ENCODE data around the gene CNOT3.
A peak's percentile ranks its signal among the peaks of the same experiment; 100 is the strongest.

Gene CNOT3

GRCh38 chr19:54121259-54121658 is 16.3 kb upstream of the CNOT3 start:
- DNase-seq (ENCODE audit: low read depth), result no peak

GRCh38 chr19:54123682-54124081 is 13.9 kb upstream of the CNOT3 start:
- no peak for DNase-seq (ENCODE audit: low read depth)

- DNase-seq (ENCODE audit: low read depth), result no peak
These were observed 13.2 kb upstream of the CNOT3 start for GRCh38 chr19:54124393-54124792.

DNA sequence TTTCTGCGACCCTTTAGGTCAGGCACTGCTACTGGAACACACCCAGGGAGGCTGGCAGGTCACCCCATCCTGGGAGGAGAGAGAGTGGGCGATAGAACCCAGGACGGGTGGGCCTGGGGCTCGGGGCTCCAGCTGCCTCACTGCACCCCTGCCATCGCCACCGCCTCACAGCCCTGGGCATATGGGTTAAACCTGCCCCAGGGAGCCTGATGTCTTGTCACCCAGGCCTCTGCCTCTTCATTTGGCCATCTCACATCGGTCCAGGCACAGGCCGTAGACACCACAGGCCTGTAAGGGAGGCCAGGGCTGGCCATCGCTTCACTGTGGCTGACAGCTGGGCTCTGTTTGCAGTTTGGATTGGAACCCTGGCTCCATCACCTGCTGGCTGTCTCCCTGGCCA is 11.8 kb upstream of the CNOT3 start:
- DNase-seq (ENCODE audit: low read depth), result no peak

DNA sequence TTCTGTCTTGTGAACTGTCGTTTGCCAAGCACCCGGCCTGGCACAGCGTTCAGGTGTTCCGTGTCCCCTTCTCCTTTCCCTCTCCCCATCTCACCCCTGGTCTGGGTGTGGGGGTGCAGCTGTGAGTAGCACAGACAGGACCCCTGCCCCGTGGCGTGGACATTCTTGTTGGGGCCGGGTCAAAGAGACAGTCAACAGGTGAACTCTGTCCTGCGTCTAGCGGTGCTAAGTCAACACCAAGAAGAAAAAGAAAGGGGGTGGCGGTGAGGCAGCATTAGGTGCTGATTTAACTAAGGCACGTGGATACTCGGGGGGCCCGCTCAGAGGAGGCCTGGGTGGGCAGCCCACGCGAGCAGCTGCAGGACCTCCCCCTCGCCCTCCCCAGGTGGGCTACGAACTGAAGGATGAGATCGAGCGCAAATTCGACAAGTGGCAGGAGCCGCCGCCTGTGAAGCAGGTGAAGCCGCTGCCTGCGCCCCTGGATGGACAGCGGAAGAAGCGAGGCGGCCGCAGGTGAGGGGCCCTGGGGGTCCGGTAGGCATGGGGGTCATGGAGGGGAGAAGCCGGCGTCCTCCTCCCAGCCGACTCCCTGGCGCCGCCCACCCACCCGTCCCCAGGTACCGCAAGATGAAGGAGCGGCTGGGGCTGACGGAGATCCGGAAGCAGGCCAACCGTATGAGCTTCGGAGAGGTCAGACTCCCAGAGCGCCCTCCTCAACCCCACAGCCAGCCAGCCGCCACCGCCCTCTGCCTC is 9.7 kb upstream of the CNOT3 start:
- DNase-seq (ENCODE audit: low read depth), result no peak

DNA sequence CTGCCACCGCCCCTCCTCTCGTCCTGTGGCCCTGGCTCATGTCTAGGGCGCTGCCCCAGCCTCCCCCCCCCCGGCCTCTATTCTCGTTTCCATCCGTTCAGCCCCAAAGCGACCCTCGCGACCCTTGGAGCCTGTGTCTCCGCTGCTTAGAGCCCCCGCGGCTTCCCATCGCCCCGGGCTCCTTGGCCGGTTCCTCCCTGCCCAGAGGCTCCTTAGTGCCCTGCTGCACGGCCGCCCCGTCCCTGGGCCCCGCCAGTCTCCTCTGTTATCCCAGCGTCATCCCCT is 9.2 kb upstream of the CNOT3 start:
- DNase-seq (ENCODE audit: low read depth), result no peak

GRCh38 chr19:54128796-54129616 is 8.6 kb upstream of the CNOT3 start:
- no peak for DNase-seq (ENCODE audit: low read depth)

GRCh38 chr19:54129617-54129996 is 8.0 kb upstream of the CNOT3 start:
- DNase-seq (ENCODE audit: low read depth), result no peak

GRCh38 chr19:54133312-54133956 is 4.1 kb upstream of the CNOT3 start:
- no peak for DNase-seq (ENCODE audit: low read depth)

- no peak for DNase-seq (ENCODE audit: low read depth)
These were observed 3.5 kb upstream of the CNOT3 start for GRCh38 chr19:54133957-54134590.

- DNase-seq (ENCODE audit: low read depth), result no peak
These were observed 1.3 kb upstream of the CNOT3 start for GRCh38 chr19:54136086-54136863.

GRCh38 chr19:54136864-54137698 is 481 bp upstream of the CNOT3 start:
- peak; percentile 98 for DNase-seq (ENCODE audit: low read depth)

DNA sequence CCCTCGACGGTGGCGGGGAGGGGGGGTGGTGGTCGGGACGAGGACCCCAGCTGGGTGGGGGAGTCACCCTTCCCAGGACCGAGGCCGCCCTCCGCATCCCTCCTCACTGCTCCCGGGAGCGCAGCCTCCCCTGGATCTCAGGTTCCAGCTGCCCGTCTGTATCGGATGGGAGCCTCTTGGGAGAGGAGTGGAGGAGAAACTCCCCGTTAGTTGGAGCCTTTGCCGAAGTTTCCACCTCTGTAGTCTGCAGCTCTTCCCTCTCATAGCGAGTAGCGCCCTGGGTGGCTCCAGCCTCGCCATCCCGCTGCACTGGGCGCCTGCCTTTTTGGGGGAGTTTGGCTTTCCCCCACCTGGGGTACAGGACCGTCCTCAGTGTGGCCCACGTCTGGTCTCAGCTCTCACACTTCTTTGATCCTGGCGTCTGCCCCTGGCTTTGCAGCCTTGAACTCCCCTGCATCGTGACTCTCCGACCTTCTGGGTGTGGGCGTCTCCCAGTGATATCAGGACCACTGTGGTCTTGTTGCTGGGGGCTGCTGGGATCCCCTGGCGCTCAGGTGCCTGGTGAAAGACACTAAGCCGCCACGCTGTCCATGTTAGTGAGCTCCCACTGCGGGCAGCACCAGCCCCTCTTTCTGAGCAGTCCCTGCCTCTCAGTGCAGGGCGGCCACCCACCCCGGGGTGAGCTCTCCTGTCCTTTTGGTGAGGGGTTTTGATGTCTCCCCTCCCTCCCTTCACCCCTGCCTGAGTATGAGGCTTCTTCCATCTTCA is 1.1 kb downstream of the CNOT3 start:
- DNase-seq (ENCODE audit: low read depth), result no peak

- no peak for DNase-seq (ENCODE audit: low read depth)
These were observed 3.8 kb downstream of the CNOT3 start for GRCh38 chr19:54141356-54141755.

DNA sequence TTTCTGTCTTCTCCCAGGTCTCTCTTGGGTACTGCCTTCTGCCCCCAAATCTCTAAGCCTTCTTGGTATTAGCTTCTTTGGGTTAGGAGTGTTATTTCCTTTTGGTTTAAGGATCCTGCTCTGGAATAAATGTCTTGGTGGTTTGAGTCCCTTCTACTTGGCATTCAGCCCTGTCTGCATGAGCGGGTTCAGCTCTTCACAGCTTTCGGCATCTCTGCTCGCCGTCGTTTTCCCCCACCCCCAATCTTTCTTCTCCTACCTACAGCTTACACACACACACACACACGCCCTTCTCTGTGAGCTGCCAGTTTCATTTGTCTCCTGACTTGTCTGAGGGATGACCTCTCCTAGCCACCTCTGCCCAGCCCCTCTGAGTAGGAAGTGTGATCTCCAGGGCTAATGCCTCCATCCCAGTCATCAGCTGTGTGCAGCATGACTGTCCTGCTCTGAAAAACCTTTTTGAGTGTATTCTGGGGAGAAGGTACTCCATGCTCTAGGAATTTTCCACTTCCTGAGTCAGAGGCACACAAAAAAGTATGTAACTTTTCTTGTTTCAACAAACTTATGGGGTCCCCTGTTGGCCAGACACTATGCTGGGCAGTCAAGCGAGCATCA is 4.7 kb downstream of the CNOT3 start:
- no peak for DNase-seq (ENCODE audit: low read depth)

DNA sequence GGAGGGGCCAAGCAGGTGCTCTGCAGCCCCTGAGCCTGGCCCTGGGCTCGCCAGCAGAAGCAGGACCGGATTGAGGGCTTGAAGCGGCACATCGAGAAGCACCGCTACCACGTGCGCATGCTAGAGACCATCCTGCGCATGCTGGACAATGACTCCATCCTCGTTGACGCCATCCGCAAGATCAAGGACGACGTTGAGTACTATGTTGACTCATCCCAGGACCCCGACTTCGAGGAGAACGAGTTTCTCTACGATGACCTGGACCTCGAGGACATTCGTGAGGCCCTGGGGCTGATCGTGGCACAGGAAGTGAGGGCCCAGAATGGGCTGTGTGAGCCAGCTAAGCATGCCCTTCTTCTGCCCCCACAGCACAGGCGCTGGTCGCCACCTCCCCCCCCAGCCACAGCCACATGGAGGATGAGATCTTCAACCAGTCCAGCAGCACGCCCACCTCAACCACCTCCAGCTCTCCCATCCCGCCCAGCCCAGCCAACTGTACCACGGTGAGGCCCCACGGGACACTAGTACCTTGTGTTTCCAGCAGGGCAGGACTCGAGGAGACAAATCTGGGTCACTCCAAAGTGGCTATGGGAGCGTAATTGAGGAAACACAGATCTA is 8.1 kb downstream of the CNOT3 start:
- DNase-seq (ENCODE audit: low read depth), result no peak

GRCh38 chr19:54147676-54148075 is 10.1 kb downstream of the CNOT3 start:
- no peak for DNase-seq (ENCODE audit: low read depth)

DNA sequence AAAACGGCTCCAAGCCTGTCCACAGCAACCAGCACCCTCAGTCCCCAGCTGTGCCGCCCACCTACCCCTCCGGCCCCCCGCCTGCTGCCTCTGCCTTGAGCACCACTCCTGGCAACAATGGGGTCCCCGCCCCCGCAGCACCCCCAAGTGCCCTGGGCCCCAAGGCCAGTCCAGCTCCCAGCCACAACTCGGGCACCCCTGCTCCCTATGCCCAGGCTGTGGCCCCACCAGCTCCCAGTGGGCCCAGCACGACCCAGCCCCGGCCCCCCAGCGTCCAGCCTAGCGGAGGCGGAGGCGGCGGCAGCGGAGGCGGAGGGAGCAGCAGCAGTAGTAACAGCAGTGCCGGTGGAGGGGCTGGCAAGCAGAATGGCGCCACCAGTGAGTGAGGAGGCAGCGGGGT is 10.6 kb downstream of the CNOT3 start:
- DNase-seq (ENCODE audit: low read depth), result no peak

- no peak for DNase-seq (ENCODE audit: low read depth)
These were observed 11.7 kb downstream of the CNOT3 start for GRCh38 chr19:54149021-54149812.
